Mesenteric fat pad (tissue), 1 donor: ENCODE results near the gene NXPH3. TPM values are rescaled to one million over a fixed set of nuclear protein-coding genes. Genes with fewer than 3 reads are reported as not detected.

Source experiments
- DNase-seq: peaks from one replicate; pipeline ENCODE4 v3.0.0-alpha.2; 2020; ENCODE audit warnings: low spot score
- total RNA-seq: library from RNA; stranded (reverse); fragmentation: NEBNext Ultra II Directional; extraction: Animal tissue kit (Norgen Biotek cat#: 25700); gene quantifications from one replicate; pipeline ENCODE4 v1.2.1, GENCODE V29; 2021
- donor health status: DM: yes; HTN: yes; CAD: no.

NXPH3 gene
- total RNA-seq, 1 donor from 2014 or later = 3.8 TPM

DNA sequence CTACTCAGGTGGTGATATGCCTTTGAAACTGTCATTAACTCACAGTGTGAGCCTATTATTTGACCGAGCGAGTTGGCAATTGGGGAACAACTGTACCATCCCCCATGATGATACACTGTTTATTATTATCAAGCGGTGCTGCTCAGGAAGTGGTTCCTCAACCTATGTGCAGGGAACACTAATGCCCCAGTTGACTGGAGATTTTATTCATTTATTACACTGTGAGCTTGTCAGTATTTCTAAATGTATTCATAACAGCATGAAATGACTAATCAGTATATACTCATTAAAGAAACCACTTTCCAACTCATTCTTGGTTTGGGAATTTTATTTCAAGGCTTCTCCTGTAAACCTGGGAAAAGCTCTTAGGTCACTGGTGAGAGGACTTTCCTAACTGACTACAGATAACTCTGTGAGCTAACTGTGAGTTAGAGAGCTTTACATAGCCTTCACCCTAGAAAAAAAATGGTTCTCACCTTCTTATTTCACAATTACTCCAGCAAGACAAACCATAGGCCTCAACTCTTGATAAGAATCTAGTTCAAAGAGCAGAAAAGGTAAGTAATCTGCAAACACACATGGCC is 42.4 kb downstream of the NXPH3 start:
- no peak for DNase-seq

DNA sequence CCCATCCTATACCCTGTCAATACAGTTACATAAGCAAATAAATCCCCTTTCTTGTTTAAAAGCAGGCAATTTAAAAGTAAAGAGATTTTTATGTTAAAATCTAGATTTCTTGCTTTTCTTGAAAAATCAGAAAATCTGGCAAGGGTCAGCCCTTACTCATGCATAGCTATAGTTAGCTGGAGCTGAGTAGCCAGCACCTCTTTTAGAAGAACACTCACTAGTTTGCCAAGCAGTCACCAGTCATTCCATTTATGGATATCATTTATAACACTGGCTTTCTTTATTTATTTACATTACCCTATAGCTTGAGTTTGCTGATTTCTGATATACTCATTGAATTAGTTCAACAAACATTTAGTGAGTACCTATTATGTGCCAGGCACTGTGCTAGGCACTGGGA is 45.7 kb downstream of the NXPH3 start:
- no peak for DNase-seq

DNA sequence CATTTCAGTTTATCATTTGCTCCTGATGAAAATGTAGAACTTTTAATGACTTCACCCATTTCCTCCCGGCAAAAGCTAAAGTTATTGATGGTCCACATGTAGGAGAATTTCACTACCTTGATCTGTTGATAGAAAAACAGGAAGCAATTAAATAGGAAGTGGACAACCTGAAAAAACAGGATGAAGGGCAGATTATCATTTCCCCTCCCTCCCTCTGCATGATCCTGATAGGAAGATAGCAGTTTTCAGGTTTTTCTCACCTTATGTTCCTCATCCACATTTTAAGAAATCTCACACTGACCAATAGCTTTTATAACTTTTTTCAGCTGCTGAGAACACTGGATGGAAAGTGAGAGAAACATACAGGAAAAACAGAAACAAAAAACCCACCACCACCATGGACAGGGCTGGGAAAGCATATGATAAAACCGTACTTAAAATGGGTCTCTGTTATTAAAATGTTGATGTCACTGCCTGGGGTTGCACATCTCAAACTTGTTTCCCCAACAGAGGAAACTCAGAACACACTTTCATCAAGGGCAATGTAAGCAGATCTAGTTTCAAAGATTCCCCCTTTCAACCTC is 46.4 kb downstream of the NXPH3 start:
- DNase-seq = no peak

DNA sequence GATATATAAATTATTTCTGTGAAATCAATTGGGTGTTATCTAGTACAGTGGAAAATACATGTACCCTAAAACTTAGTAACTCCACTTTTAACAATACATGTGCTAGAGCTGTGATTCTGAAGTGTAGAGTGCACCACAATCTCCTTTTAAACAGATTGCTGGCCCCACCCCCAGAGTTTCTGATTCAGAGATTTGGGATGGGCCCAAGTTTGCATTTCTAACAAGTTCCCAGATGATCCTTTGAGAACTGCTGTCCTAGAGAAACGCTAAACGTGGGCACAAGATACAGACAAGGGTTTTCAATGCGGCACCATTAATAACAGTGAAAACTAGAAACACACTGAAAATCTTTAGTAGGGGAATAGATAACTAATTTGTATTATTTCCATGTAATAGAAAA is 49.2 kb downstream of the NXPH3 start:
- DNase-seq = no peak

DNA sequence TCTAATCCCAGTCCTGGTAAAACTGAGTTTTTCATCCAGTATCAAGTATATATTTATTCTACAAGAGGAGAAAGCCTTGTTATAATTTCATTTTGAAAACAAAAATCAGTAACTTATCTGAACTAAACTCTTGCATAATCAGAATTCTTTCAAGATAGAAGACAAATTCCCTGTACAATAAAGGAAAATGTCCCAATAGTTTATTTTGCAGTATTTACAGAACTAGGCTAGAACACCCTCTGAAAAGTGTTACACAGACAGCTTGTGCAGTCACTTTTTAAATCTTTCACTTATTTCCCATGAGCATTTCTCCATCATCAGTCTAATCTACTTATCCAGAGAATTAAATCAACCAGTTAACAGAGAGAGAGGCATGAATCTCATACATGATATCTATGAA is 53.8 kb downstream of the NXPH3 start:
- DNase-seq = no peak

DNA sequence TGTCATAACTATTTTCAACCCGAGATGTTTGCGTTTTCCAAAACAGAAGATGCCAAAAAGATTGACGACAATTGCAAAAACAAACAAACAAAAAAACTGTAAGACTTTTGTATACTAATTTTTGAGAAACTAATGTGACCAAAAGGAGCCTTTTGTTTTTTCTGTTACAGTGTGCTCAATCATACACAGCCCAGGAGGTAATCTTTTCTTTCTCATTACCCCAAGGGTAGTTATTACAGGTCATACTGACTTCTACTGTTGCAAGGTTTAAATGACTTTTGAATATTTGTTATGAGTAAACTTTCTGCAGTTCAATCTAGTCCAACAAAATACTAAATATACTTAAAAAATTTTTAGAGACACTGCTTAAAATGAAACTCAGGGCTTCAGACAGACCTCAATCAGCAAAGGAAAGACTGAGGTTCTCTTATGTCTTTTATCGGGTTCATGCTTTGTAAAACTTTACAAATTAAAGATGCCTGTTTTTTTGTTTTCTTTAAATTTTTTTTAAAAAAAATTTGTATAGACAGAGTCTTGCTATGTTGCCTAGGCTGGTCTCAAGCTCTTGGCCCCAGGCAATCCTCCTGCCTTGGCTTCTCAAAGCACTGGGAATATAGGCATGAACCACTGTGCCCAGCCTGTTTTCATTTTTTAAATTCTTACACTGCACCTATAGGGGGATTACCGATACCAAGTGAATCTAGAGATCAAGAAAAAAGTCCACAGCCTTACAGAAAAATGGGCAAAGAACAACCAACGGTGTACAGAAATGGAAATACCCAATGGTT is 54.6 kb downstream of the NXPH3 start:
- no peak for DNase-seq

DNA sequence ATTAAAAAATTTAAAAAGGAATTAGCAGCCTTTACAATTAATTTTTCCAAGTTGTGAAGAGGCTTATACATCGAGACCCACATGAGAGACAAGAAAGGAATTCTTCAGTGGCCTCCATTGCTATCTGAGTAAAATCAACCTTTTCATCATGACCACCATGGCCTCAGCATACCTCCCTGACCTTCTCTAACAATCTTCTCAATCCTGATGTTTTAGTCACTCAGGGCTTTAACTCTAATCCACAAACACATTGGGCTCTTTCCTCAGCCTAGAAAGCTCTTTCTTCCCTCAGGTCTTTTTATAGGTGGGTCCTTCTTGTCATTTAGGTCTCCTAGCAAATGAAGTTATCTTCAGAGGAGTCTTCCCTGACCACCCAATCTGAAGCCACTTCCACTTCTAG is 55.8 kb downstream of the NXPH3 start:
- no peak for DNase-seq

Other genes with a start within 250 kb of the NXPH3 start
- gene ZNF652, start 213.6 kb upstream of the NXPH3 start, total RNA-seq = 41.8 TPM
- gene PHB1, start 161.0 kb upstream of the NXPH3 start, total RNA-seq = 158 TPM
- 42.0 TPM for gene NGFR, start 80.6 kb upstream of the NXPH3 start, total RNA-seq
- gene SPOP, start 102.2 kb downstream of the NXPH3 start, total RNA-seq = 44.2 TPM
- gene SLC35B1, start 132.1 kb downstream of the NXPH3 start, total RNA-seq = 44.5 TPM
- 5.9 TPM for gene FAM117A, start 188.3 kb downstream of the NXPH3 start, total RNA-seq
- gene KAT7, start 212.8 kb downstream of the NXPH3 start, total RNA-seq = 34.9 TPM